ENCODE results near the gene CMIP. TPM values are rescaled to one million over a fixed set of nuclear protein-coding genes. Genes with fewer than 3 reads are reported as not detected.

The CMIP gene
- polyA plus RNA-seq, 1 donor from 2014 or later: 15.1 TPM

- no peak overlapping the region for H3K9ac ChIP-seq (ENCODE audit: low read length)
- TF ChIP-seq RAD21 (conservative IDR thresholded peaks at IDR 0.05): no peak
- TF ChIP-seq, protein P1, sequence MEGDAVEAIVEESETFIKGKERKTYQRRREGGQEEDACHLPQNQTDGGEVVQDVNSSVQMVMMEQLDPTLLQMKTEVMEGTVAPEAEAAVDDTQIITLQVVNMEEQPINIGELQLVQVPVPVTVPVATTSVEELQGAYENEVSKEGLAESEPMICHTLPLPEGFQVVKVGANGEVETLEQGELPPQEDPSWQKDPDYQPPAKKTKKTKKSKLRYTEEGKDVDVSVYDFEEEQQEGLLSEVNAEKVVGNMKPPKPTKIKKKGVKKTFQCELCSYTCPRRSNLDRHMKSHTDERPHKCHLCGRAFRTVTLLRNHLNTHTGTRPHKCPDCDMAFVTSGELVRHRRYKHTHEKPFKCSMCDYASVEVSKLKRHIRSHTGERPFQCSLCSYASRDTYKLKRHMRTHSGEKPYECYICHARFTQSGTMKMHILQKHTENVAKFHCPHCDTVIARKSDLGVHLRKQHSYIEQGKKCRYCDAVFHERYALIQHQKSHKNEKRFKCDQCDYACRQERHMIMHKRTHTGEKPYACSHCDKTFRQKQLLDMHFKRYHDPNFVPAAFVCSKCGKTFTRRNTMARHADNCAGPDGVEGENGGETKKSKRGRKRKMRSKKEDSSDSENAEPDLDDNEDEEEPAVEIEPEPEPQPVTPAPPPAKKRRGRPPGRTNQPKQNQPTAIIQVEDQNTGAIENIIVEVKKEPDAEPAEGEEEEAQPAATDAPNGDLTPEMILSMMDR (IDR thresholded peaks at IDR 0.05; ENCODE audit: poor library complexity, severe bottlenecking): no peak
- TF ChIP-seq REST (IDR thresholded peaks at IDR 0.05; ENCODE audit: borderline replicate concordance): no peak
- TF ChIP-seq POLR2AphosphoS5 (IDR thresholded peaks at IDR 0.05): no peak
- TF ChIP-seq EZH2 (IDR thresholded peaks at IDR 0.05; ENCODE audit: borderline replicate concordance, insufficient read depth, low read length, poor library complexity, severe bottlenecking): no peak
- TF ChIP-seq MXI1 (conservative IDR thresholded peaks at IDR 0.05; ENCODE audit: poor library complexity, severe bottlenecking): no peak
- no peak for TF ChIP-seq TAF1 (IDR thresholded peaks at IDR 0.05; ENCODE audit: low read depth)
- no peak for TF ChIP-seq SMC3 (conservative IDR thresholded peaks at IDR 0.05; ENCODE audit: poor library complexity)
- H3K4me3 ChIP-seq (ENCODE audit: low read length): no peak overlapping the region
- H3K27me3 ChIP-seq (ENCODE audit: insufficient read depth, low read depth, low read length): no peaks in the 10 kb centered on the region
- H3K9me3 ChIP-seq (ENCODE audit: low read length): no peaks in the 10 kb centered on the region
- no peak overlapping the region for H3K4me2 ChIP-seq (ENCODE audit: low read length)
- H3F3A ChIP-seq (ENCODE audit: insufficient read depth, low read length, poor library complexity, severe bottlenecking): peaks cover 7% of the 10 kb centered on the region
- H4K20me1 ChIP-seq (ENCODE audit: insufficient read depth): no peaks in the 10 kb centered on the region
- H2AFZ ChIP-seq (ENCODE audit: low read depth, low read length): no peak overlapping the region
- H3K9me2 ChIP-seq (ENCODE audit: insufficient read depth, low read length): no peaks in the 10 kb centered on the region
- no peaks in the 10 kb centered on the region for H3K79me2 ChIP-seq (replicated peaks; ENCODE audit: insufficient read depth, low read length)
- H3K27ac ChIP-seq (ENCODE audit: low read length): no peak overlapping the region
- H3K36me3 ChIP-seq (ENCODE audit: insufficient read depth, low read length): peaks cover 17% of the 10 kb centered on the region
Observed at GRCh38 chr16:81693744-81694303, 249.2 kb downstream of the CMIP start.

DNA sequence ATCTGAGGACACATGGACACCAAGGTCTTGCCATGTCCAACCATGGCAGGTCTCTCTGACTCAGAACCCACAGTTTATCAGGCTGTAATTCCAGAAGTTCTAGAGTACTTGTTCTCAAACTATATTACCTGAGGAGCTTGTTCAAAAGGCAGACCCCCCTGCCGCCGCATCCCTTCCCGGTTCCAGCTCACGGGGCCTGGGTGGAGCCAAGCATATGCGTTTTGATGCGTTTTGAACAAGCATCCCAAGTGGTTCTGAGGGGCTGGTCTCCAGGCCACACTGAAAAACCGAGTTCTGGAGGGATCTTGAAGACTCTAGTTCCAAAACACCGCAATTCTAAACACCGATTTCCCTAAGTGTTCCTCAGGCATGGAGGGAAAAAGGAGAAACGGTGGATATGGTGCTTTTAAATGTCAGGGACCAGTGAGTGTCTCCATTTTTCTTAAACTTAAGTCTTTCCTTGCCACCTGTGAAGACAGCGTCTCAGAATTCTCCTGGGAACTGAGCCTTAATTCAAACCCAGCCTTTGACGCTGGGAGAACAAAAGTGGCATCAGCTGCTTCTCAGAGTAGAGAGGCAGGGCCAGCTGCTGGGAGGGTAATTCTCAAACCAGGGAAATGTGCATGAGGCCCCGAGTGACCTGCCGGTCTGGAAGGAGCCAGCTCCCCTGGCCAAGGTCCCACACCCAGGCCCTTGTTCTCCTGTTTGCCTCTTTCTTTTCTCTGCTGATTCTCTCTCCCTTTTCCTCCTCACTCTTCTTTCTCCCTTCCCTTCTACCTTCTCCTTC, 250.1 kb downstream of the CMIP start:
- H3K27me3 ChIP-seq (ENCODE audit: insufficient read depth, low read depth, low read length): no peaks in the 10 kb centered on the region
- peaks cover 17% of the 10 kb centered on the region for H3K36me3 ChIP-seq (ENCODE audit: insufficient read depth, low read length)
- no peaks in the 10 kb centered on the region for H4K20me1 ChIP-seq (ENCODE audit: insufficient read depth)
- peak overlapping the region; percentile 61 for H3K9ac ChIP-seq (ENCODE audit: low read length)
- peak overlapping the region; percentile 41 for H3K4me3 ChIP-seq (ENCODE audit: low read length)
- no peaks in the 10 kb centered on the region for H3K79me2 ChIP-seq (replicated peaks; ENCODE audit: insufficient read depth, low read length)
- H3K4me2 ChIP-seq (ENCODE audit: low read length): peak overlapping the region; percentile 25
- H3K9me3 ChIP-seq (ENCODE audit: low read length): no peaks in the 10 kb centered on the region
- peak overlapping the region; percentile 96 for H3K27ac ChIP-seq (ENCODE audit: low read length)
- no peak overlapping the region for H2AFZ ChIP-seq (ENCODE audit: low read depth, low read length)
- H3K9me2 ChIP-seq (ENCODE audit: insufficient read depth, low read length): no peaks in the 10 kb centered on the region
- TF ChIP-seq RAD21 (conservative IDR thresholded peaks at IDR 0.05): no peak
- no peak for TF ChIP-seq EP300 (conservative IDR thresholded peaks at IDR 0.05; ENCODE audit: poor library complexity, severe bottlenecking)
- TF ChIP-seq EZH2 (IDR thresholded peaks at IDR 0.05; ENCODE audit: borderline replicate concordance, insufficient read depth, low read length, poor library complexity, severe bottlenecking): no peak
- TF ChIP-seq, protein P1 (IDR thresholded peaks at IDR 0.05; ENCODE audit: poor library complexity, severe bottlenecking): no peak
- no peak for TF ChIP-seq SMC3 (conservative IDR thresholded peaks at IDR 0.05; ENCODE audit: poor library complexity)
- no peak for TF ChIP-seq TAF1 (IDR thresholded peaks at IDR 0.05; ENCODE audit: low read depth)
- no peak for TF ChIP-seq REST (IDR thresholded peaks at IDR 0.05; ENCODE audit: borderline replicate concordance)
- H3F3A ChIP-seq (ENCODE audit: insufficient read depth, low read length, poor library complexity, severe bottlenecking): peaks cover 7% of the 10 kb centered on the region
